GM20431 (cell line): ENCODE results near the gene ACER1.
"Not testable (repeated sequence)": the region's sequence is repeated elsewhere in the genome, so short reads cannot be mapped to it uniquely, and the experiment has no call there.

Source experiments
- in situ Hi-C: fragments of 300-500 bp; cut with MseI, MboI; formaldehyde crosslinking; loops from one replicate; pipeline ENCODE4 v1.15.0; 2020; ENCODE audit warnings: low sequenced_read_pairs; ENCODE audit not compliant: unreplicated experiment

Gene ACER1

DNA sequence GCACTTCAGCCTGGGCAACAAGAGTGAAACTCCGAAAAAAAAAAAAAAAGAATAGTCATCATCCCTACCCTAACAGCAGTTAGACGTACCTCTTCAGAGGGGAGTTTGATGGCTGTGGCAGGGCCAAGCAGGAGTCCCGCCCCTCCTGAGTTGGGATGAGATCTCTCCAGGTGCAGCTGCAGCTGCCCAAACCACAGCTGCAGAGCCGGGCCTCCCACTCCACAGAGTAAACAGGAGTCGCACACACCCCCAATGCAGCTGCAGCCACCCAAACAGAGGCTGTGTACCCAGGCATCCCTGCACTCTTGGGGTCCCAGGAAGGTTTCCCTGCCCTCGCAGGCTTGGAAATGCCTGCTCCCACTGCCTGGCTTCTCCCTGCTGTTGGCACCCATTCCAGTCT, 36.2 kb downstream of the ACER1 start:
- in situ Hi-C loops: no loop called here

DNA sequence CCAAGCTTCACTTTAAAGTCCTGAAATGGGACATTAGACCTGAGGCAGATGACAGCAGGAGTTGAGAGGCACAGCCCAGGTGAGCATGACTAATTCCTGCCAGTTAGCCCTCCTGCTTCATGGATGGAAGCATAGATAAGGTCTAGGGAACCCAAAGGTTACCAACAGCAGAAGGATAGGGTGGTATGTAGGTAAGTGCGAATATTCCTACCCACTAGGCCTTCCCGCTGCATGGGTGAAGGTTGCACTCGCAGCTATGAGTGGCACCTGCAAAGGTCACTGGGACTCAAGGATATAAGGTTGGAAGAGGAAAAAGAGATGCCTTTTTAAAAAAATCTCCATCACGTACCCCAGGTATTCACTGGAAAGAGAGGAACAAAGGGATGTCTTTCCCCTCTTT, 41.4 kb downstream of the ACER1 start:
- in situ Hi-C loops: no loop called here

DNA sequence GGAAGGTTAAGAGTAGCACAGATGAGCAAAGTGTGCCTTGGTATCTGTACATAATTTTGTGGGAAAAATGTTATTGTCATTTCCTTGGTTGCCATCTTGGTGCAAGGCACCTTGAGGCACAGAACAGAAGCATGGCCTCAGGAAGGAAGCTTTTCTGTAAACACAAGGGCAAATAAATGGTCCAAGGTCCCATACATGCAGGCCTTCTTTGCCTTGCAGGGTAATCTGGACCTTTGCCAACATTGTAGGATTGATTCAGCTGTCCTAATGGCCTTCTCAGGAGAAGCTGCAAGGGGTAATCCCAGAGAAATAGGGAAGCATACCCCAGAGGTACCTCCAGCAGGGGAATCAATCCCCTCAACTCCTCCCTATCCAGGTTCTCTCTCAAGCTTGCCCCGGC, 44.7 kb downstream of the ACER1 start:
- in situ Hi-C loops: no loop called here

DNA sequence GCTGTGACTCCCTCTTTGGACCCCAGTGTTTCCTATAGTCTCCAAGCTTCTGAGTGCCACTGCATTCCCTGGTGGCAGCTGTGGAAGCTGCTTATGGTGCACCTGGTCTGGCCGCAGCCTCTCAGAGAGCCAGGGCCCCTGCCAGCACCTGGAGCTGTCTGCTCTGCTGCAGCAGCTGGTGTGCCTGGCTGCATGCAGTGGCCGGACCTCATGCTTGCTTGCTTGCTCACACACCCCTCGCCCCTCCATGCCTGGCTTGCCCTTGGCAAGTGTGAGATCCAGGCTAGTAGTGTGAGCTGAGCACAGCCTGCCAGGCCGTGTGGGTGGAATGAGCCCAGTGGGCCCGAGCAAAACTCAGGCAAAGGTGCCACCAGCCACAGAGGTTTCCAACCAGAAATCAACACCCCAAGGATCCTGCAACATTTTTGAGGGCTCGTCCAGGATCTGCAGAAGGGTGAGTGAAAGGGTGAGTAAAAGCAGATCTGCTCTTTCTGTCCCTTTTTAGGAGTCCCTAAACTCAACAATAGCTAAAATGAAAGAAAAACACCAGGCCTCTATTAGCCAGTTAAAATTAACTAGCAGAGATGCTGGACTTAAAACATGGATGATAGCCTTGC, 46.0 kb downstream of the ACER1 start:
- in situ Hi-C loops: no loop called here

DNA sequence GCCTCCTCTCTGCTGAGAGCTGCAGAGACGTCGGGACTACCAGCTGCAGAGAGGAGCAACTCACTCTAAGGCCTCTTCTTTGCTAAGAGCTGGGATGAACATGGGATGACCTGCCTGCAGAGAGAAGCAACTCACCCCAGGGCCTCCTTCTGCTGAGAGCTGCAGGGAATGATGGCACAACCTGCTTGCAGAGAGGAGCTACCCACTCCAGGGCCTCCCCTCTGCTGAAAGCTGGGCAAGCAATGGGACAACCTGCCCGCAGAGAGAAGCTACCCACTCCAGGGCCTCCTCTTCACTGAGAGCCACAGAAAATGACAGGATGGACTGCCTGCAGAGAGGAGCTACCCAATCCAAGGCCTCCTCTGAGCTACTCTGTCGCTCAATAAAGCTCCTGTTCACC, 46.7 kb downstream of the ACER1 start:
- in situ Hi-C loops: no loop called here

DNA sequence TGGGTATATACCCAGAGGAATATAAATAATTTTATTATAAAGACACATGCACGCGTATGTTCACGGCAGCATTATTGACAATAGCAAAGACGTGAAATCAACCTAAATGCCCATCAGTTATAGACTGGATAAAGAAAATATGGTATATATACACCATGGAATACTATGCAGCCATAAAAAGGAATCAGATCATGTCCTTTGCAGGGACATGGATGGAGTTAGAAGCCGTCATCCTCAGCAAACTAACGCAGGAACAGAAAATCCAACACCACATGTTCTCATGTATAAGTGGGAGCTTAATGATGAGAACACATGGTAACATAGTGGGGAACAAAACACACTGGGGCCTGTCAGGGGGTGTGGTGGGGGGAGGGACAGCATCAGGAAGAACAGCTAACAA, 51.0 kb downstream of the ACER1 start:
- in situ Hi-C loops: not testable (repeated sequence)

DNA sequence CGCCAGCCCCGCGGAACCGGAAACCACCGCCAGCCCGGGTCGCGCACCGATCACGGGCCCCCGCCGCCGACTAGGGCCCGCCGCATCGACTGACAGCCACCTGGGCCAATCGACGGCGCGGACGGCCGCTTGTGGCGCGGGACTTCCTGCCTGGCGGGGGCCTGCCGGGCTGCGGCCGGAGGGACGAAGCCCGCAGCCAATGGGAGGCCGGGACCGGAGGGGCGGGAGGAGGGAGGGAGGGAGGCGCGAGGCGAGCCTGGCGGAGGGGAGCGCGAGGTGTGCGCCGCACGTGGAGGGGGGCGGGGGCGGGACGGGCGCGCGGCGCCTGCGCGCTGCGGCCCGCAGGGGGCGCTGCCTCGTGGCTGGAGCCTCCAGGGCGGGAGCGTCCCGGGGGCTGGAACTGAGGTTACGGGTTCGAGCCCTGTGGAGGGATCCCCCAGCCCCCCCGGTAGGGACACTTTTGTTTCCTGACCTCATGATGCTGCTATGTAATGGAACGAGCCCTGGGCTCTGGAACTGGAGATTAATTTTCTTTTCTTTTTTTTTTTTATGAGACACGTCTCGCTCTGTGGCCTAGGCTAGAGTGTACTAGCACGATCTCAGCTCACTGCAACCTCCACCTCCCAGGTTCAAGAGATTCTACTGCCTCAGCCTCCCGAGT, 53.4 kb downstream of the ACER1 start, which contains the start of gene MLLT1:
Gene MLLT1 (minus strand): TSS at position 45 of the 661 bp plus-strand sequence. CDS start 191 bp downstream, outside the sequence.
- in situ Hi-C loops: no loop called here

DNA sequence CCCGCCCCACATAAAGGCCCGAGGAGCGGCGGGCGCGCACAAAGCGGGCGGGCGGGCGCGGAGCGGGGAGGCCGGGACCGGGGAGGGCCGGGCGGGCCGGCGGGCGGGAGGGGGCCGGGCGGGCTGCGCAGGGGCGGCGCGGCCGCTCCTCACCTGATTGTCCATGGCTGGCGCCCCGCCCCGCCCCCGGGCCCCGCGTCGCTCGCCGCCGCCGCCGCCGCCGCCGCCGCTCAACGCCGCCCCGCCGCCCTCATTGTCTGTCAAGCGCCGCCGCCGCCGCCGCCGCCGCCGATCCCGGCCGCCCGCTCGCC, 53.8 kb downstream of the ACER1 start:
- in situ Hi-C loops: no loop called here

DNA sequence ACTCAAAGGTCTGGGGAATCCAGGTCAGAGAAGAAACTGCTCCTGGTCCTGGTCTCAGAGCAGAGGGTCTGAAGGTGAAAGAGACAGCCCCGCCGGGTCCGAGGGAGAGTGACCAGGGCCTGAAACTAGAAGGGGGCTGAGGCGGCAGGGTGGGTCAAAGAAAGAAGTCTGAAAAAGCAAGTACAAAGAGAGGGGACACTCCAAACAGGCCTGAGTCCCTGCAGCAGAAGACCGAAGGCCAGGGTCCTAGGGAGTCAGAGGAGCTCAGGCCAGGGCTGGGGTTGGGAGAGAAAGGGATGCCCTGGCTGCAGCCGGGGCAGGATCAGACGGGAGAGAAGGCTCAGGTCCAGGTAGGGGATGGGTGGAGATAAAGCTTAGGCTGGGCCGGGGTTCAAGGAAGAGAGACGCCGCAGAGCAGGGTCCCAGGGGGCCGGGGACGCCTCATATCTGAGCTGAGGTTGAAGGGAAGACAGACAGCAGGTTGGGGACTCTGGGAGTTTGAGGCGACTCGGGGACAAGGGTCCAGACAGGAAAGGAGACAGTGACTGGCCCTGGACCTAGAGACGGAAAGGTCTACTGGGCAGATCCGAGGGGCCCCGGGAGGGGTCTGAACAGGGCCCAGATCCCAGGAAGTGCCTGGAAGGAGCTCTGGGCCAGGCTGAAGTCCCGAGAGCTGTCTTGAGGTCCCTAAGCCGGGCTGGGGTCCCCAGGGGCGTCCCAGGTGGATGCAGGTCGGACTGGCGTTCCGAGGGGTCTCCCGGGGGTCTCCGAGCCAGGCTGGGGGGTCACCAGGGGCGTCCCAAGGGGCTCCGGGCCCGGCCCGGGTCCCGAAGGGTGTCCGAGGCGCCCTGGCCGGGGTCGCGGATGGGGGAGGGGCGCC, 54.4 kb downstream of the ACER1 start:
- in situ Hi-C loops: no loop called here

DNA sequence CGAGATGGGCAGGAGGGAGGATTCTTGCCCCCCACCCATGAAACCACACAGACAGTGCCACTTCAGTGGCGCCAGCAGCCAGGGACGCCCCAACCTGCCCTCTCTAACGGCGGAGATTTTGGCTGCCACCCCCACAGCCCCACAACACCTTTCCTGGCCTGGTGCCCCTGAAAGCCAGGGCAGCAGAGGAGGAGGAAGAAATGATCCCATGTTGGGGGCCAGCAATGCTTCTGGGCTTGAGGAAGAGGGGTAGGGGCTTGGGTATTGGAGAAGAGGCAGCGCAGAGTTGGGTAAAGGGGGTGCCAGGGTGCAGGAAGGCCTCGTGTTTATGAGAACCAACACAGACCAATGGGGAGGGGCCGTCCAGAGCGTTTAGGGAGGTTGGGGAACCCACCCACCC, 55.4 kb downstream of the ACER1 start:
- in situ Hi-C loops: no loop called here

DNA sequence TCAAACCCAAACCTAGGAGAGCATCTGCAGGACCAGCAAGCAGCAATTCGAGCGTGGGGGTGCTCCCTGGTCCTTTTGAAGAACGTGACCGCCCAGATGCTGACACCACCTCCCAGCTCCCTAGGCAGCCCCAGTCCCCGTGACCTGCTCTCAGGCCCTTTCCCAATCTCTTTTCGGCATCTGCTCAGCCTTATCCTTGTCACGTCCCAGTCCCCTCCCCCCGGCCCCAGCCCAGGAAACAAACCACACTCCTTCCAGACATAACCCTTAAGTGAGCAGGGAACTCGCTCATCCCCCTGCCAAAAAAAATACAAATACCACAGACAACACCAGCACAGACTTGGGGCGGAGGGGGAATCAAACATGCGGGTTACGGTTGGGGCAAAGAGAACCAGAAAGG, 57.0 kb downstream of the ACER1 start:
- in situ Hi-C loops: no loop called here

DNA sequence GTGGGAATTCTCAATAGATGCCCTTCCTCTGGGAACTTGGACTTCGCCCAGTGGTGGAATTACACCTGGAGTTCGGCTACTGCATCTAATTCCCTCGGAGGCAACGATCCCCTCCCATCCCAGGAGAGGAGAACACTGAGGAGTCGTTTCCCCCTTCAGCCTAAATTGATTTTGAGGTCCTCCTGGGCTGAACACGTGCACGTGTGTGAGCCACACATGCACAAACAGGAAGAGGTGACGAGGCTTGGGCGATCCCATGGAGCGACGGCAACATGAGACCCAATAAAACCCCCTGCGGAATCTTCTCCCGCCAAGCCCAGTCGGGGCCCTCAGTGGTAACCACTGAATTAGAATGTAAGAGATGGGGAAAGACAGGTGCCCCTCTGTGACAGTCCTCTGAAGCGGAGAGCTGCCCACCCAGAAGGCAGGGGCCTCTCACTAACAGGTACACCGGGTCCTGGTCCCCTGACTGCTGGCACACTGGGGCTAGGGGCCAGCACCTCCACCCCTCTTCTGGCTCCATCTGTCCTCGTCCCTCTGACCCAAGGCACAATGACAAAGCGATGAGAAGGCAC, 58.2 kb downstream of the ACER1 start:
- in situ Hi-C loops: no loop called here

DNA sequence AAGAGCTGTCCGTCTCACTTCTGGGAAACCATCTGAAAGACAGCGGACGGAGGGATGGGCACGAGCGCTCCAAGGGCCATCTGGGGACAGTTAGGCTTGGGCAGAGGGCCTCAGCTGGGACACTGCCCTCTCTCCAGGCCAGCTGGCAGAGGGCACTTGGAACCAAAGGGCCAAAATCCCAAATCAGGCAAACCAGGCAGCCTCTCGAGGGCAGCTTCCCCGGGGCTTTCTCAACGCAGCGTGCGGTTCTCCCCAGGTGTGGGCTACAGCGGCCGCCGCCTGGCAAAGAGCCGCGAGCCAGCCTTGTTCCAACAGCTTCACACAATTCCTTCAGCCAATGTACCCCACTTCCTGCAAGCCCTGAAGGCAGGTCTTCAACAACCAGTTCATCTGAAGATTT, 58.7 kb downstream of the ACER1 start:
- in situ Hi-C loops: no loop called here

DNA sequence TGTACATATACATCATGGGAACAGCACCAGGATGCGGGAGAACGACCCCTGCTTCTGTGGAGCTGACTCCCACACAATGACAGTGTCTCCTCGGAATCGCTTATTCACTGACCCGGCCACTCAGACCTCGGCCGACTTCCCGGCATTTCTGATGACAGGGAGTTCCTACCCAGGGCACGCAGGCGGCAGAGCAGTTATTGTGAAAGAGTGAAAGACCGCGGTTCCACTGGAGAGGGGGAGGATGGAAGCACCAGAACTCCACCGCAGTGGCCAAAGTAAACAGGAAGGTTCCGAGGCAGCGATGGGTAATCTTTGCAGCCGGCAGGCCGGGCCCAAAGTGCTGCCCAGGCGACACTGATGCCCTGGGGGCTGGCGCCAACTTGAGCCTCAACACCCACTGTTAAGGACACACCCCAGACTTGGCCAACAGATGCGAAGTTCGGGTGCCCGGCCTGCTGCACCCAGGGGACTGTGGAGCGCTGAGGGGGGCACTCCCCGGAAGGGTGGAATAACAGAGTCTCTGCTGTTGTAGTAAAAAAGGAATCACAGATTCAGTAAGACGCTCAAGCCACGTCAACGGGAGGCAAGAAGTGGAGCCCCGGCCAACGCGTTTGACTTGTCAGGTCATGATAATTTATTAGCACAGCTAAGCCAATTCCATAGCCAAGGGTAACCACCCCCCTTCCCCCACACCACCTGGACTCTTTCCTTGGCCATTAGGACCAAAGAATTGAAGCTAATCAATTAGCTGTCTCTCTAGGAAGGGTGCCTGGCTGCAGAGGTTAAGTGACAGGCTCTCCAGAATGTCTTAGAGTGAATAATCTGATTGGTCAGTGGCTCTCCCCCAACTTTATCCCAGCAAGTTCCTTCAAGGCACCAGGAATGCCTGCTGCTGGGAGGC, 59.5 kb downstream of the ACER1 start:
- in situ Hi-C loops: no loop called here

DNA sequence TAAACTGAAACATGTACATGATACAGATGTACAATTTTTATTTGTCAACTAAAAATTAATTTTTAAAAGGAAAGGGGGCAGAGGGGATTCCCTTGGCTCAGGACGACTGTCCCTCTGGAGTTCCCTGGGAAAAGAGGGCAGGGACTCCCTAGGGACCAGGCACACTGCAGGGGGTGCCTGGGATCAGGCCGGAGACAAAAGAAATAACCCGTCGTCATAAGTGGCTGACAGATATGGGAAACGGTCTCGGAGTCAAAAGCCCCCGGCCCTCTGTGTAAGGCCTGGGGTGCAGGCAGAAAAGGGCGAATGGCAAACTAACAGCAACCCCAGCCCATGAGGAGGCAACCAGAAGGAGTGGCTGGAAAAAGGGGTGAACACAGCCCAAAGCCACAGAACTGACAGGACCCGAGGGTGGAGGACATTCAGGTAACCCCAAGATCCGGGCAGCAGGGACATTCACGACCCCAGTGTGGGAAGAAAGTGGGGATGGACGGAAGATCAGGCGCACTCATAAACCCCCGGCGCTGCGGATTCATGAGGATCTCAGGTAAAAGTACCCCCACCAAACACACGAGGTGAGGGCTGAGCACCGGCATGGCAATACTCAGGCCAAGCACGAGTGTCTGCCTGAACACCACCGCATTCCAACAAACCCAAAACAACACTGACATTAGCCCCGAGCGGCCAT, 60.4 kb downstream of the ACER1 start:
- in situ Hi-C loops: no loop called here

DNA sequence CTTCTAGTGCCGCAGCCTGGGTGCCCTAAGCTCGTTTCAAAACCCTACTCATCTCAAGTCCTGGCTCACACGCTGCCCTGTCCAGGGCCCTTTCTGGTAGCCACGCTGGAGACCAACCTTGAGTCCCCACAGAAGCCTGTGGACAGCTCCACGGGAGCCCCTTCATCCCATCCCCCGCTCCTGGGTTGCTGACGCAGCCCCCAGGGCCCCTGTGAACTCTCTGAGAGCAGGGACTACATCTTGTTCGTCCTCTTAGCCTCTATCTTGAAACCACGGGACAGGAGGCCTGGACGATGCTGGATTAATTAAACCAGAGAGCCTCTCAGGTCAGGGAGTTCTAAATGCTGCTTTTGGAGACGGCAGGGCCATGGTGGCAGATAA, 61.0 kb downstream of the ACER1 start:
- in situ Hi-C loops: no loop called here

DNA sequence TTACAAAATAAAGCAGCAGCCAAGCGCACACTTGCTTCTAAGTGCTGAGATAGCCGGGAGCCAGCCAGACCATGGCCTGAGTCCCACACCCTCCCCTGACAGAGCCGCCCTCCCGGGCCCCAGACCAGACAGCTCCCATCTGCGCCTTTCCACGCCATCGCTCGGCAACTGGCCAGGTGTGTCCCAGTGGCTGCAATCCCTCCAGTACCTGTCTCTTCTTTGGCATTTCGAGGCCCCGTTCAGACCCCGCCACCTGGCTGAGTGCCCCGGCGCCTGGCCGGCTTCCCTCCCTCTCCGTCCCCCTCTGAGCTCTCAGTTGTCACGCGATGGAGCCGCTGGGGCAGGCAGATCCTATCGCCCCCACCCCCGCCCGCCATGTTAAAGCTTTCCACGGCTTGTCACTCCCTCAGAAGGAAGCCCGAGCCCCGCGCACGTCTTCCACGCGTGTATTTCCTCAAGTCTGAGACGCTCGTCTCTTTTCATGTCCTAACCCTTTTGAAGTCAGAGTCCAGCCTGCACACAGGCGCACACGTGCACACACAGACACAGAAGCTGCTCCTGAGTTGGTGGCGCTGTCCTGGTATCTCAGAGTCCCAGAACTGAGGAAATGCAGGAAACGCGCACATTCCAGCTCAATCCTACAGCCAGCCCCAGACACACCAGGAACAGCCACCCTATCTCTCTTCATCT, 61.5 kb downstream of the ACER1 start:
- in situ Hi-C loops: no loop called here

DNA sequence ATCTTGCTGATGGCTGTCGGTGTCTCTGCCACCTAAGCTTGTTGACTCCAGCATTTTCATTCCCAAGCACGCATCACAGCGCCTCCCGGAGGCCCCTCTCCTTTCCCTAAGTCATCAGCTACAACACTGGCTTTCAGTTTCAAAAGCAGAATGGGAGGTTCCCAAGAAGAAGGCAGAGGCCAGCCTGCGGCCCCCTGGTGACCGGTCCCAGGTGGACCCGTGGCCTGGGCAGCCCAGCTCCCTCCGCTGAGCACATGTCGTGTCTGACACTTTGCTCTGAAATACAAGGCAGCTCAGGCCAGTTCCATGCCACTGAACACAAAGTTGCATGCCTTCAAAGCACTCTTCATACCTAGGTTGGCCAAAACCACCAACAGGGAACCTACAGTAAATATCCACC, 62.2 kb downstream of the ACER1 start:
- in situ Hi-C loops: no loop called here

DNA sequence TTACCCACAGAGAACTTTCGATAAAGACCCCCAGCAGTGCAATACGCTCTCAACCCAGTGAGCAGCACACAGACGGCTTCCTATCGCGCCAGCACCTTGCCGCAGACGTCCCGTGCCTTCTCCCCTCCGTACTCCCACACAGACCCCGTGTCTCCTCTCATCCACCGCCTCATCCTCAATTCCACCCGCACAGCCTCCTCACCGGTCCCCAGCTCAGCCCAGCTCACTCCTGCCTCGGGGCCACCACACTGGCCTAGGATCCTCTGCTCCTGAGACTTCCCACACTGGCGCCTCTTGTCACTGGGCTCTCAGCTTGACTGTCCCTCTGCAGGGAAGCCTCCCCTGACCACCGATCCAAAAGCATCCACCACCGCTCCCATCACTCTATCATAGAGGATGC, 62.6 kb downstream of the ACER1 start:
- in situ Hi-C loops: no loop called here
